ENCODE results near the gene SMTNL1.

The SMTNL1 gene

GRCh38 chr11:57501953-57502352 is 35.4 kb upstream of the SMTNL1 start:
- ATAC-seq (no peak), DNase-seq (ENCODE audit: low spot score in 2 of 2) (no peak)
- no peak overlapping the region for H3K27ac Mint-ChIP-seq

GRCh38 chr11:57502376-57502775 is 35.0 kb upstream of the SMTNL1 start:
- Mint-ChIP-seq H3K27ac (no peak overlapping the region), H3K4me3 (no peak overlapping the region), H3K36me3 (peaks cover 20% of the 10 kb centered on the region), H3K9me3 (no peaks in the 10 kb centered on the region), H3K4me1 (no peaks in the 10 kb centered on the region)
- ATAC-seq (no peak), DNase-seq (ENCODE audit: low spot score in 2 of 2) (no peak)

More at GRCh38 chr11:57501953-57502352, 35.4 kb upstream of the SMTNL1 start:
- H3K4me1 Mint-ChIP-seq = no peaks in the 10 kb centered on the region
- no peak overlapping the region for H3K4me3 Mint-ChIP-seq
- H3K36me3 Mint-ChIP-seq = peaks cover 18% of the 10 kb centered on the region
- no peaks in the 10 kb centered on the region for H3K9me3 Mint-ChIP-seq

GRCh38 chr11:57502870-57503269 is 34.5 kb upstream of the SMTNL1 start:
- DNase-seq (ENCODE audit: low spot score in 2 of 2) = no peak
- peaks cover 24% of the 10 kb centered on the region for H3K36me3 Mint-ChIP-seq
- H3K27ac Mint-ChIP-seq = no peak overlapping the region
- no peaks in the 10 kb centered on the region for H3K4me1 Mint-ChIP-seq
- H3K9me3 Mint-ChIP-seq = no peaks in the 10 kb centered on the region
- ATAC-seq = no peak
- H3K4me3 Mint-ChIP-seq = no peak overlapping the region

- ATAC-seq (no peak), DNase-seq (ENCODE audit: low spot score in 2 of 2) (no peak)
- Mint-ChIP-seq H3K27ac (no peak overlapping the region), H3K4me3 (no peak overlapping the region), H3K36me3 (peaks cover 23% of the 10 kb centered on the region), H3K4me1 (peaks cover 5% of the 10 kb centered on the region), H3K9me3 (no peaks in the 10 kb centered on the region)
Measured at GRCh38 chr11:57504511-57504910, 32.9 kb upstream of the SMTNL1 start.

- peaks cover 11% of the 10 kb centered on the region for H3K4me1 Mint-ChIP-seq
- H3K9me3 Mint-ChIP-seq = no peaks in the 10 kb centered on the region
- ATAC-seq (no peak), DNase-seq (ENCODE audit: low spot score in 2 of 2) (no peak)
- no peak overlapping the region for H3K4me3 Mint-ChIP-seq
- H3K36me3 Mint-ChIP-seq = peaks cover 16% of the 10 kb centered on the region
- no peak overlapping the region for H3K27ac Mint-ChIP-seq
Measured at GRCh38 chr11:57506522-57506921, 30.9 kb upstream of the SMTNL1 start.

GRCh38 chr11:57508341-57509170 is 28.8 kb upstream of the SMTNL1 start:
- Mint-ChIP-seq H3K9me3 (no peaks in the 10 kb centered on the region), H3K36me3 (peaks cover 16% of the 10 kb centered on the region), H3K27ac (no peak overlapping the region), H3K4me1 (peaks cover 17% of the 10 kb centered on the region), H3K4me3 (no peak overlapping the region)
- ATAC-seq = no peak
- no peak for DNase-seq (ENCODE audit: low spot score in 2 of 2)

GRCh38 chr11:57511741-57512430 is 25.5 kb upstream of the SMTNL1 start:
- H3K27ac Mint-ChIP-seq = peak overlapping the region; percentile 72

GRCh38 chr11:57512646-57513451 is 24.5 kb upstream of the SMTNL1 start:
- no peak for ATAC-seq
- peaks cover 17% of the 10 kb centered on the region for H3K4me1 Mint-ChIP-seq

More at GRCh38 chr11:57511741-57512430, 25.5 kb upstream of the SMTNL1 start:
- H3K36me3 Mint-ChIP-seq = peaks cover 11% of the 10 kb centered on the region
- DNase-seq (ENCODE audit: low spot score in 2 of 2) (no peak), ATAC-seq (no peak)
- peaks cover 17% of the 10 kb centered on the region for H3K4me1 Mint-ChIP-seq
- H3K4me3 Mint-ChIP-seq = no peak overlapping the region
- no peaks in the 10 kb centered on the region for H3K9me3 Mint-ChIP-seq

GRCh38 chr11:57513452-57513795 is 24.0 kb upstream of the SMTNL1 start:
- Mint-ChIP-seq H3K27ac (peak overlapping the region; percentile 13), H3K36me3 (no peaks in the 10 kb centered on the region), H3K4me1 (peaks cover 17% of the 10 kb centered on the region), H3K4me3 (peak overlapping the region; percentile 96), H3K9me3 (no peaks in the 10 kb centered on the region)
- ATAC-seq = no peak
- DNase-seq (ENCODE audit: low spot score in 2 of 2) = no peak

More at GRCh38 chr11:57512646-57513451, 24.5 kb upstream of the SMTNL1 start:
- Mint-ChIP-seq H3K36me3 (peaks cover 5% of the 10 kb centered on the region), H3K4me3 (peak overlapping the region; percentile 96), H3K9me3 (no peaks in the 10 kb centered on the region), H3K27ac (peak overlapping the region; percentile 13)
- DNase-seq (ENCODE audit: low spot score in 2 of 2) = no peak

GRCh38 chr11:57513911-57514537 is 23.4 kb upstream of the SMTNL1 start:
- Mint-ChIP-seq H3K4me1 (peaks cover 17% of the 10 kb centered on the region), H3K27ac (peak overlapping the region; percentile 95), H3K36me3 (no peaks in the 10 kb centered on the region), H3K9me3 (no peaks in the 10 kb centered on the region), H3K4me3 (peak overlapping the region; percentile 96)
- DNase-seq (ENCODE audit: low spot score in 2 of 2) (peak in 1 of 2 donors; percentile 66), ATAC-seq (peak; percentile 55)

- Mint-ChIP-seq H3K27ac (peak overlapping the region; percentile 95), H3K36me3 (no peaks in the 10 kb centered on the region), H3K4me1 (peaks cover 10% of the 10 kb centered on the region), H3K4me3 (peak overlapping the region; percentile 96), H3K9me3 (no peaks in the 10 kb centered on the region)
- ATAC-seq (peak; percentile 64), DNase-seq (ENCODE audit: low spot score in 2 of 2) (peak; percentile 30 to 76)
Measured at GRCh38 chr11:57514538-57515331, 22.7 kb upstream of the SMTNL1 start.

GRCh38 chr11:57515332-57516060 is 21.9 kb upstream of the SMTNL1 start, which contains the start of gene SLC43A1:
Gene SLC43A1, minus strand, starts transcription at chr11:57515702. Its CDS starts 1,591 bp downstream, at chr11:57514111.
- H3K4me1 Mint-ChIP-seq = peaks cover 8% of the 10 kb centered on the region
- DNase-seq (ENCODE audit: low spot score in 2 of 2) (peak; percentile 20 to 71), ATAC-seq (peak; percentile 60)
- H3K4me3 Mint-ChIP-seq = peak within 1 kb of the TSS; percentile 96
- peak within 1 kb of the TSS; percentile 95 for H3K27ac Mint-ChIP-seq
- no peaks in the 10 kb centered on the region for H3K9me3 Mint-ChIP-seq
- H3K36me3 Mint-ChIP-seq = no peaks in the 10 kb centered on the region

GRCh38 chr11:57516061-57516443 is 21.3 kb upstream of the SMTNL1 start:
- DNase-seq (ENCODE audit: low spot score in 2 of 2) (no peak), ATAC-seq (no peak)
- peak overlapping the region; percentile 96 for H3K4me3 Mint-ChIP-seq
- H3K27ac Mint-ChIP-seq = peak overlapping the region; percentile 95
- H3K36me3 Mint-ChIP-seq = no peaks in the 10 kb centered on the region
- H3K4me1 Mint-ChIP-seq = peaks cover 8% of the 10 kb centered on the region
- H3K9me3 Mint-ChIP-seq = no peaks in the 10 kb centered on the region

GRCh38 chr11:57521116-57521515 is 16.3 kb upstream of the SMTNL1 start:
- ATAC-seq = no peak
- no peak for DNase-seq (ENCODE audit: low spot score in 2 of 2)
- Mint-ChIP-seq H3K4me3 (no peak overlapping the region), H3K4me1 (no peaks in the 10 kb centered on the region), H3K9me3 (no peaks in the 10 kb centered on the region), H3K27ac (no peak overlapping the region), H3K36me3 (no peaks in the 10 kb centered on the region)
